ENCODE measurements around the gene PNPLA3. TPM values are rescaled to one million over a fixed set of nuclear protein-coding genes. Genes with fewer than 3 reads are reported as not detected.

Gene PNPLA3
- total RNA-seq, 1 donor from 2014 or later: not detected

GRCh38 chr22:43969989-43970755, 46.6 kb downstream of the PNPLA3 start:
- no peaks in the 10 kb centered on the region for H3K27me3 ChIP-seq
- peaks cover 55 to 77% of the 10 kb centered on the region in 2 donors for H3K36me3 ChIP-seq
- no peak overlapping the region for H3K27ac ChIP-seq
- H3K9me3 ChIP-seq: no peaks in the 10 kb centered on the region
- H3K4me1 ChIP-seq: no peaks in the 10 kb centered on the region
- DNase-seq (ENCODE audit: low spot score in 2 of 2): no peak
- no peak overlapping the region for H3K4me3 ChIP-seq
- no peak for TF ChIP-seq CTCF (IDR thresholded peaks at IDR 0.05)
- intact Hi-C loops (cut with DNase I): no loop called here

GRCh38 chr22:43971112-43971511, 47.5 kb downstream of the PNPLA3 start:
- intact Hi-C loops (cut with DNase I): no loop called here
- DNase-seq (ENCODE audit: low spot score in 2 of 2): no peak
- Histone ChIP-seq H3K4me3 (no peak overlapping the region), H3K27me3 (no peaks in the 10 kb centered on the region), H3K36me3 (peaks cover 58 to 77% of the 10 kb centered on the region in 2 donors), H3K27ac (no peak overlapping the region), H3K4me1 (no peaks in the 10 kb centered on the region), H3K9me3 (no peaks in the 10 kb centered on the region)
- no peak for TF ChIP-seq CTCF (IDR thresholded peaks at IDR 0.05)

- Histone ChIP-seq H3K4me1 (no peaks in the 10 kb centered on the region), H3K9me3 (no peaks in the 10 kb centered on the region), H3K4me3 (no peak overlapping the region), H3K36me3 (peaks cover 60 to 77% of the 10 kb centered on the region in 2 donors), H3K27ac (no peak overlapping the region), H3K27me3 (no peaks in the 10 kb centered on the region)
- intact Hi-C loops (cut with DNase I): no loop called here
- TF ChIP-seq CTCF (IDR thresholded peaks at IDR 0.05): no peak
- no peak for DNase-seq (ENCODE audit: low spot score in 2 of 2)
Measured at GRCh38 chr22:43972931-43973462, 49.4 kb downstream of the PNPLA3 start.

- H3K36me3 ChIP-seq: peaks cover 59 to 77% of the 10 kb centered on the region in 2 donors
Measured at GRCh38 chr22:43974028-43974545, 50.5 kb downstream of the PNPLA3 start.

GRCh38 chr22:43975041-43975440, 51.4 kb downstream of the PNPLA3 start:
- no peak for TF ChIP-seq CTCF (IDR thresholded peaks at IDR 0.05)
- Histone ChIP-seq H3K4me3 (no peak overlapping the region), H3K27ac (no peak overlapping the region), H3K9me3 (no peaks in the 10 kb centered on the region), H3K36me3 (peaks cover 68 to 81% of the 10 kb centered on the region in 2 donors), H3K27me3 (no peaks in the 10 kb centered on the region), H3K4me1 (no peaks in the 10 kb centered on the region)
- intact Hi-C loops (cut with DNase I): no loop called here
- DNase-seq (ENCODE audit: low spot score in 2 of 2): no peak

More at GRCh38 chr22:43974028-43974545, 50.5 kb downstream of the PNPLA3 start:
- no peaks in the 10 kb centered on the region for H3K4me1 ChIP-seq
- TF ChIP-seq CTCF (IDR thresholded peaks at IDR 0.05): no peak
- H3K27ac ChIP-seq: no peak overlapping the region
- no peak overlapping the region for H3K4me3 ChIP-seq
- no peaks in the 10 kb centered on the region for H3K27me3 ChIP-seq
- intact Hi-C loops (cut with DNase I): no loop called here
- no peak for DNase-seq (ENCODE audit: low spot score in 2 of 2)
- H3K9me3 ChIP-seq: no peaks in the 10 kb centered on the region
